GM21447 (cell line): ENCODE results near the gene MAP2K3.
"Not testable (repeated sequence)": the region's sequence is repeated elsewhere in the genome, so short reads cannot be mapped to it uniquely, and the experiment has no call there.

Experiments used
- ATAC-seq: cut with Tn5 transposase; IDR thresholded peaks from one replicate; pipeline ENCODE4 v1.9.1; 2021; ENCODE audit not compliant: unreplicated experiment

The MAP2K3 gene

DNA sequence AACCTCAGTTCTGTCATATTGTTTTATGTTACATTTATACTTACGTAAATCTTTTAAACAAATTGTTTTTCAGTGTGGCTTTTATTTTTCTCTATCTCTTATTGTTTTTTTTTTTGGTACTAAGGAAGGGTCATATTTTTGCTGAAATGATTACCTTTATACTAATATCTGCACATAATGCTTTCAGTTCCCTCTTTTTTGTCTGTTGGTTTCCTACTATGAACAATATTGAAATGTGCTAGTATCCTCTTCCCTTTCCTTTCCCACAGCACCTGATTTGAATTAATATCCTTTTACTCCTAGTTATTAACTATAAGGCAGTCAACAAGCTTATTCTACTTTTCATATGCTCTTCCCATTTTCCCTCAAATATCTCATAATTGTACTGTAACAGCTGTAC lies 43.4 kb downstream of the MAP2K3 start:
- ATAC-seq = not testable (repeated sequence)

DNA sequence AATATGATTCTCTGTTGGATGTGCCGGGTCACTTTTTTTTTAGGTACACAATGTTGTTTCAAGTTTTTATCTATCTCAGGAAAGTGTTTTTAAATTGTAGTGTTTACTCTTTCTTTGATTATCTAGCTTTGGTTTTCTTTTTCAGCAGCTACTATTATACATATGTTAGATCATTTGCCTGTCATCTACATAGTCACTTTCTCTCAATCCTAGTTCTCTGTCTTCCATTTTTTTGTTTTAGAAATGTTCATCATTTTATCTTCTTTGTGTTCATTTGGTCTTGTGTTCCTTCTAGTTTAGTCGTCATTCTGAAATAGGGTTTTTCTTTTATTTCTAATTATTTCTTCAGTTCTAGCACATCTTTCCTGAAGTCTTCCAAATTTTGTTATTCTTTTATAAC lies 44.3 kb downstream of the MAP2K3 start:
- not testable (repeated sequence) for ATAC-seq

DNA sequence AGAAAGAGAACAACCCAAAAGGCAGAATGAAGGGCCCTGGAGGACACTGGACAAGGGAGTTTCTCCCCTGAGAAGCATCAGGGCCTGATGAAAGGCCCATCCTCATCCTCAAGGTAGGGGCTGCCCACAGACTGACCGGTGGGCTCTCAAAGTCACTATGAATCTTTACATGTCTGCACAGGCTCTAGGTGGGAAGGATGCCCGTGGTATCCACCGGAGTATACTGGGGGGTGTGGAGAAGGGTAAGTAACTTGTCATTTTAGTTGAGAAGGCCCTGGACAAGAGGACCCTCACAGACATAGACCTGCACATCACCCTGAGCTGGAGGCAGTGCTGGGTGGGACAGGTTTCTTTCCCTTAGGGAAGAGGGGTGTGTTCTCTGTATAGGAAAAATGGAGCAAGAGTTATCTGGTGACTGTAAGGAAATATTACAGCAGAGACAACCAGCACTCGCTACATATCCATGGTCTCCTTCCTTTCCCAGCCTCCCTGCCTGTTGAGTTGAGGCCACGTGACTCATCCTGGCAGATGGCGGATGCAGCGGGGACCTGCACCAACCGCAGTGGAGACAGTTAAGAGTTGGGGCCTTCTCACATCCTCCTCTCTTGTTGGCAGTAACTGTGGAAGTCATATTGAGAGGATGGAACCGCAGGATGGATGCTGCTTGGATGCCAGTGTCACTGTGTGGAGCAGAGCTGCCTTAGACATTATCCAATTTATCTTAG lies 46.1 kb downstream of the MAP2K3 start:
- no peak for ATAC-seq

DNA sequence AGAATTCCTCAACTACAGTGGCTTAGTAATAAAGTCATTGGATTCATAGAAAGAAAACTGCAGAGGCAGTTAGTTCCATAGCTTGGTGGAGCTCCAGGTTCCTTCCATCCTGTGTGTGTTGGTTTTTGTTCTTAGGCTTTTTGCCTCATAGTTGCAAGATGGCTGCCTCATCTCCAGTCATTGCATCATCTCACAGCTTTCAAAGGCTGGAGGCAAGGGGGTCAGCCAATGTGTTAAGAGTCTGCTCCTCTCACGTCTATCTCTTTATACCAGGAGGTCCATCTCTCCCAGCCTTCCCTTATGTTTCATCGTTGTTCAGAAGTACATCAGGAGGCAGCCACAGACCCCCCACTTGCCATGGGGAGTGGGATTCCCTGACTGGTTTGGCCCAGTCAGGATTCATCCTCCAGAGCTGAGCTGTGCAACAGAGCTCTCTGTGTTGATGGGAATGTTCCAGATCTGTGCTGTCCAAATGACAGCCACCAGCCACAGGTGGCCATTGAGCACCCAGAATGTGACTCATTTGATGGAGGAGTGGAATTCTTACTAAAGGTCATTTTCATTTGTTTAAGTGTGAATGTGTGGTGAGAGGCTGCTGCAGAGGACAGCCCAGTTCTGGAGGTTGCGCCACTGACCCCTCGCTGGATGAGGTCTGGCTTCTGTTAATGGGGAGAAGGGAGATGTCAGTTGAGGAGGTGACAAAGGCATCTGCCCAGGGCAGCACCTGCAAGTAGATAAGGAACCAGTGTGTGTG lies 52.2 kb downstream of the MAP2K3 start:
- ATAC-seq = not testable (repeated sequence)

DNA sequence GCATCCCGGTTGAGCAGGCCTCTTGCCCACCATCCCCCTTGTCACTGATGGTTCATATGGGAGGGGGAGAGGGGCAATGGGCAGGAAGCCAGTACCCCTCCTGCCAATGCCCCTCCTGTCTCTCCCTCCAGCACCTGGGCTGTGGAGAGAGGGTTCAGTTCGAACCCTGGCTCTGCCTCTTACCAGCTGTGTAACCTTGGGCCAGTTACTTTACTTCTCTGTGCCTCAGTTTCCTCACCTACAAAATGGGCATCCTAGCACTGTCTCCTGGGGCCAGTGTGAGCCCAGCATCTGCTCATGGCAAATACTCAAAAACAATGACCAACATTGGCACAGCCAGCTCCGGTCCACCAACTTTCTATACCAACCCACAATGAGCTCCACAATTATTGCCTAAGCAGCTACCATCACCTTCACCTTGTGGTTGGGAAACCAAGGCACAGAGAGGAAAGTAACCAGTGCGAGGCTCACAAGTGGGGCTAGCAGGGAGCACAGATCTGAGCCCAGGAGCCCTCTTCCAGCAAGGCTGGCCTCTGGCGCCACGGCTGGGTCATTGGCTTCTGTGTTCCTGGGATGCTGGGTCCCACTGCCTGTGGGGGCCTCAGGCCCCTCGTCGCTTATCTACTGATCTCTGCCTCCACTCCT lies 53.6 kb downstream of the MAP2K3 start:
- ATAC-seq = not testable (repeated sequence)

DNA sequence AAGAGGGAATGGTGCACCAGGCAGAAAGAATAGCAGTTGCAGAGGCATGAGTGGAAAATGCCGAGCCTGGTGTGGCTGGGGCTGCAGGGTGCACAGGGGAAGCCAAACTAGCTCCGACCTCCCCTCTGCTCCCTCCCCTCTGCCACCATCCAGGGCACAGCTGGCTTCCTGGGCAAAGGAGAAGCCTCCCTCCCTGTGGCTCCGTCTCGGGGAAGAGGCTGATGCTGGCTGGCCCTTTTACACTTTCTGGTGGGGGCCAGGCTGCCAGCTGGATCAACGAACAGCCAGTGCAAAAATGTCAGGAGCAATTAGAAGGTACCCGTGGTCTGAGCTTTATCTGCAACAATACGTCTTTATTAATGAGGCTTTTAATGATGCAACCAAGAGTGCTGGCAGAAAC lies 54.5 kb downstream of the MAP2K3 start:
- no peak for ATAC-seq

DNA sequence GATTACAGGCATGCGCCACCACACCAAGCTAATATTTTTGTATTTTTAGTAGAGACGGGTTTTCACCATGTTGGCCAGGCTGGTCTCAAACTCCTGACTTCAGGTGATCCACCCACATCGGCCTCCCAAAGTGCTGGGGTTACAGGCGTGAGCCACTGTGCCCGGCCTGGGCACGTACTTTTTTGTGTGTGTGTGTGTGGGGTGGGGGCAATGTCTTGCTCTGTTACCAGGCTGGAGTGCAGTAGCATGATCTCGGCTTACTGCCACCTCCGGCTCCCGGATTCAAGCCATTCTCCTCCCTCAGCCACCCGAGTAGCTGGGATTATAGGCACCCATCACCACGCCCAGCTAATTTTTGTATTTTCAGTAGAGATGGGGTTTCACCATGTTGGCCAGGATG lies 55.1 kb downstream of the MAP2K3 start:
- ATAC-seq = not testable (repeated sequence)

DNA sequence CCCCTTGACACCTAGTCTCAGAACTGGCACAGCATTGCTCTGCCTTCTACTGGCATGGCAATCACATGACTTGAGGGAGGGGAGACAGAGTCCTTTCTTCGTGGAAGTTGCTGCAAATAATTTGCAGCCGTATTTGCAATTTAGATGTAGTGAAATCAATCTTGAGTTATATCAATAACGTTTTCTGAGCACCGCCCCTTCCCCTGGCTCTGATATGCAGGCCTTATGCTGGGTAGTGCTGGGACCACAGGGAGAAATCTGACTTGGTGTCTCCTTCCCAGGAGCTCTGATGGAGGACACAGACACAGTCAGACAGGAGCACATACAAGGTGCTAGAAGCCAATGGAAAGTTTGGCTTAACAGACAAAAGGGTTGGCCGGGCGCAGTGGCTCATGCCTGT lies 55.9 kb downstream of the MAP2K3 start:
- not testable (repeated sequence) for ATAC-seq

DNA sequence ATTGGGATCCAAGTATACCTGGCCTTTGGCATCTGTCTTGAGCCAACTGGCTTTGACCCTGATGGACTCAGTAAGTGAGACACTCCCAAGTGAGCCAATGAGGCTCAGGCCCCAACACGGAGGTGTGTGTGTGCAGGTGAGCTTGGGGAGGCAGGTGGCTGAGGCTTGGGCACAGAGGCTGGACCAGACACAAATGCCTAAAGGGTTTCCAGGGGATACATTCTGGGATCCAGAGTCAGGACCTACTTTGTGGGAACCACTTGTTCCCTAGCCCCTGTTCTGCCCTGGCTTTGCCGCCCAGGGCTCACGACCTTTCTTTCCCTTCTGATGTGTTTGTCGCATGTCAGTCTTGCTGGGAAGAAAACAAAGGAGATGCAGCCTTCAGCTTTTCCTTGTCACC lies 56.8 kb downstream of the MAP2K3 start:
- ATAC-seq = not testable (repeated sequence)

DNA sequence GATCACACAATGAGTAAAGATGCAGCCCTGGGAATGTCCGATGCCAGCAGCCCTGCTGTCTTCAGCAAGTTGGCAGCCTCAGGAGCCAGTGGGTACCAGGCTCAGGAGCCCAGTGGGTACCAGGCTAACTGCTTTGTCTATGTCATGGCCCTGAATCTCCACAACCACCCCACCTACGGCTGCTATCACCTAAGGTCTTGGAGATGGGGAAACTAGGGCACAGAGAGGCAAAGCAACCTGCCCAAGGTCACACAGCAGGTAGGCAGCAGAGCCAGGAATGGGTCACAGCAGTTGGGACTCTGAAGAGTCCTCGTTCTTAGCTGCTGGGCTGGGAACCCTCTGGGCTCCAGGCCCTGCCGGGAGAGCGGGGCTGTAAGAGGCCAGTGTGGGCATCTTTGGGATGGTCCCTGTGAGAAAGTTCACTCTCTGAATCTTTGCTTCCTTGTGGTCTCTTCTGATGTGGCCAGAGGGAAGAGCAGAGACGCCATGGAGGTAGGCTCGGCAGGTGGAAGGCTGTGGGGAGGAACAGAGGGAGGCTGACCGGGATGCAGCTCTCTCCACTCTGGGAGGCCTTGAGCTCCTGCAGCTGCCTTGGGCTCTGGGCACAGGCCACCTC lies 57.5 kb downstream of the MAP2K3 start:
- ATAC-seq = not testable (repeated sequence)

DNA sequence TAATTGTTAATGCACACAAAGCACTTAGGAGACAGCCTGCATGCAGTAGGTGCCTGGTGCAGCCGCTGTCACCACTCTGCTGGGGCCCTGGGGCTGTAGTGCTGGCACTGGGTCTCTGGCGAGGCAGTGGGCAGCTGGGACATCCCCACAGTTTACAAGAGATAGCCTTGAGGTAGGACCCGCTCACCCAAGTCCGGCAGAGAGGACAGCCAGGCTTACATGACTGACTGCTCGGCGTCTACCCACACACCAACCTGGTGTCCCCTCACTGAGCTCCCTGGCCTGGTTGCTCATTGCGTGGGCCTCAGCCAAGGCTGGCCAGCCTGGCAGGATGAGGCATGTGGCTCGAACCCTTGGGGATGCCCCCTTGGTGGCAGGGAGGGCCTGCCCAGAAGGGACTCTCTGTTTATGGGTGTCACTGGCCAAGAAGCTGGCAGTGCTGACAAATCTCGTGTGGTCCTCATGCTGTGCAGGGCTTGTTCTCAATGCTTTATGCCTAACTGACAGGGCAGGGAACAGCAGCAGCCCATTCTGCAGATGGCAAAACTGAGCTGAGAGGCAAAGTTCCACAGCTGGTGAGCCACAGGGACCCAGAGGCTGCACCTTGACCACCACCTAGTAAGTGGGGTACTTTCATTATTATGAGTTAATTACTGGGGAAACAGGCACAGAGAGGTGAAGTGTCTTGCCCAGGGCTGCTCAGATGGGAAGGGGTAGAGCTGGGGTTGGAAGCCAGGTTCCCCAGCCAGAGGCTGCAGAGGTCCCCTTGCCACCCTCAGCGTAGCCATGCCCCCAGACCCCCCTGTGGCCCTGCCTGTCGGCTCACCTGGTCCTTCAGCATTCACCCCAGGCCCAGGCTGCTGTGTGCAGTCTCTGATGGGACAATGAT lies 58.8 kb downstream of the MAP2K3 start:
- ATAC-seq = not testable (repeated sequence)

DNA sequence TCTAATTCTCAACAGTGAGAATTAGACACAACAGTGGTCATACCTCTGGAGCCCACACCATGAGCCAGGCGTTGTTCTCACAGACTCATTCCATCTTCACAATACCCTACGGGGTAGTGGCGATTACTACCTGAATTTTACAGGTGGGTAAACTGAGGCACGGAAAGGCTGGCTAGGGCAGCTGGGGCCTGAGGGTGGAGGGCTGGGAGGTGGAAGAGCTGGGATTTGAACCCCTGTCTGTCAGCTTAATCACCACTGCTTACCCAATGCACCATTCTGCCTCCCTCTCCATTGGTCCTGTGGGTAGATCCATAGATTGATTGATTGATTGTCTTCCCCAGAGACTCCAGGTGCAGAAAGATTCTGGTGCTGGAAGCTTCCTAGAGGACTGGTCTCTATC lies 60.3 kb downstream of the MAP2K3 start:
- ATAC-seq = not testable (repeated sequence)

DNA sequence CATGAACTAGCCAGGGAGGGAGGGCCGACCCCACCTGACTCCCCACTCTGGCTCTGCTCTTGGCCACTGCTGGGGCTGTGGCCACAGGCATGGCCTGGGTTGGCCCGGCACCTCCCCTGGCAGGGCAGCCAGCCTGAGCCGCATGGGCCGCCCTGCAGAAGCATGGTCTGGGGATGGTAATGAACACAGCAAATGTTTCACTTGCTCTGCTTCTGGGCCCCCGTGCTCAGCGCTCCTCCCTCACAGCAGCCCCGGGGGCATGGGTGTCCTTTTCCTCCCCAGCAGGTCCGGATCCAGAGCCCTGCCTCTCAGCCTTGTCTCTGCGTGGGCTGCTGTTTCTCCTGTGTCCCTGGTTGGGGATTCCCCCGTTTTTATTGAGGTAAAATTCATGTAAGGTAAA lies 60.7 kb downstream of the MAP2K3 start:
- ATAC-seq = no peak

DNA sequence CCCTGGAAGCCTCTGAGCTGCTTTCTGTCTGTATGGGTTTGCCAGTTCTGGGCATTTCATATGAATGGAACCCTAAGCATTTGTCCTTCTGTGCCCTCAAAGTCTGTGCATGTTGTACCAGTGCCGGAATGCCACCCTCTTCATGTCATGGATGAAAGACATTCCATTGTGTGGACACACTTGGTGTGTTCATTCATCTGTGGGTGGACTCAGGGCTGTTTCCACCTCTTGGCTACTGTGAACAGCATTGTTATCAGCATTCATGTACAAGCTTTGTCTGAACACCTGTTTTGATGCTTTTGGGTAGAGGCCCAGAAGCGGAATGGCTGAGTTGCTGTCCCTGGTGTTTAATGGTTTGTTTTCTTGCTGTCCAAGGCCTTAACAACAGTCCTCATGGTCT lies 61.6 kb downstream of the MAP2K3 start:
- ATAC-seq = not testable (repeated sequence)

DNA sequence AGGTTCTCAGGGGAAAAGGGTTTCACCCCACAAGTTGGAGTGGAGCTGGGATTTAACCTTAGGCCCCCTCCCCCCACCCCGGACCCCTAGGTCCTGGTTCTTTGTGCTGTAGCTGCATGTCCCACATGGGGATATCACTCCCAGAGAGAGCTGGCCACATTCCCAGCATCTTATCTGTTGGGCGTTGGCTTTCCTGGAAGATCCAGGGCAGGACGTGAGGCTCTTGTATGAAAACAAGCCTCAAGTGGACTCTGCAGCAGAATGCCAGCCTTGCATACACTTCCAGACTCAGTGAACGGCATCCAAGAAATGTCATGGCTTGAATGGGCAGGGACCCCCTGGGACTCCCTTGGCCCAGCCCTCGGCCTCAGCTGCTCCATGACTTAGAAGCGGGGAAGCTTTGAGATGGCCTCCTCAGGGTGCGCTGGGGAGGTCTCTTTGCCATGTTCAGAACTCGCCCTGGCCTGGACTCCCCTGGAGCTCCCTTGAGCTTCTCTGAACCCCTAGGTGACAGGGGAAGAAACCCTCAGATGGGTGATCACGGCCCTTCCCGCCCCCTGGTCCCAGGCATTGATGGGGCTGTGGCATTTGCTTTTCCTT lies 62.2 kb downstream of the MAP2K3 start:
- ATAC-seq = not testable (repeated sequence)

DNA sequence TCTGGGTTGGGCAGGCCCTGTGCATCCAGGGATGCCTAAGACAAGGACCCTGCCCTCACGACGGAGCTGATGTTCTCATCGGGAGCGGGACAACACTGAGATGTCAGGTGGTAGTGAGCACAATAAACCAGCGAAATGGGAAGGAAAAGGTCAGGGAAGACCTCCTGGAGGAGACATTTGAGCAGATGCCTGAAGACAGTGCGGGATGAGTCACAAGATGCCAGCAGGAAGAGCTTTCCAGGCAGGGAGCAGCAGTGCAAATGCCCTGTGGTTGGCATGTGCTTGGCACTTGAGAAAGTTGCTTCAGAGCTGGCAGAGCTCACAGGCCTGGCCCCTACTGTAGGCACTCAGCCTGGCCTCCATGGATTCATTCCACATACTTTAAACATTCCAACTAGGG lies 63.1 kb downstream of the MAP2K3 start:
- not testable (repeated sequence) for ATAC-seq

DNA sequence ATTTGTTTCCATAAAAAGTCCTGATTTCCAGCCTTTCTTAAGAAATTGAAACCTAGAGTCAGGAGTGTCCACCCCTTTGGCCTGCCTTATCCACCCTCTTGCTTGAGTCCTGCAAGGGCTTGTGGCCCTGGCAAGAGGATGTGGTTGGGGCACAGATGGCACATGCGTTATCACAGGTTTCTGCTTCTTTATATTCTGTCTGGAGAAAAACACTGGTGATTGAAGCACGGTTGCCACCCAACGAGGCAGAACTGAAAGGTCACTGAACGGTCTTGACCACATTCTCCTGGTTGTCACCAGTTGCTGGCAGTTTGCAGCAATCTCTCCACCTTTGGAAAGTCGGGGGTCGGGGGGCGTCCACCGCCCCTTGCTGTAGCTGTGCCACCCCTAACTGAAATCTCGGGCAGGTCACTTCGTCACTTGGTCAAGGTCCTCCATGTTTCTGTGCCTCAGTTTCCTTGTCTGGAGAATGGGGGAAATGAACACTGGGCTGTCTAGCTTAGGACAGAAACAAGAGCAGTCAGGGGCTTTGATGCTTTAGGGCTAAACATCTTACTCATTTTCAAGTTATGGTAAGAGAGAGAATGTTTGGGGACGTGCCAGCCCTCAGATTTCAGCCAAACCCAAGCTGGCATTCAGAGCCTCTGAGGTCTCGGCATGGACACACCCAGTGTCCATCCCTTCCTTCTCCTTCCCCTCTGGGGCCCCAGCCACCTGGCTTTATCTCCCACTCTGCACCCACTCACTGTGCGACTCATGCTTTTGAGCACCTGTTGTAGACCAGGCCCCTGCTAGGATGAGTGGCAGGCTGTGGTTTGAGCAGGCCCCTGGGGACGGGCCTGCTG lies 63.8 kb downstream of the MAP2K3 start:
- ATAC-seq = peak; percentile 70

DNA sequence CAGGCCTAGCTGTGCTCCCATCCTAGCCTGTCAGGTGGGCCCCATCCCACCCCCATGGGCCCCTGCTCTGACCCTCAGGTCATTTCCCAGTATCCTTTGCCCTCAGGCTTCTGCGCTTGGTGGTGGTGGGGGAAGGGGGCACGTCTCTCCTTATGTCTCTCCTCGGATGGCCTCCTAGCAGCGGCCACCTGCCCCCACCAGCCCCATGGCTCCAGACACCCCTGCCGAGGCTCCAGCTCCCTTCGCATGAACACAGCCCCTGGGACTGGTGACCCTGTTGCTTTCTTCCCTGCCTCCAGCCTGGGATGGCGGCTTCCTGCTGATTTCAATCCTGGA lies 64.4 kb downstream of the MAP2K3 start:
- ATAC-seq = not testable (repeated sequence)

DNA sequence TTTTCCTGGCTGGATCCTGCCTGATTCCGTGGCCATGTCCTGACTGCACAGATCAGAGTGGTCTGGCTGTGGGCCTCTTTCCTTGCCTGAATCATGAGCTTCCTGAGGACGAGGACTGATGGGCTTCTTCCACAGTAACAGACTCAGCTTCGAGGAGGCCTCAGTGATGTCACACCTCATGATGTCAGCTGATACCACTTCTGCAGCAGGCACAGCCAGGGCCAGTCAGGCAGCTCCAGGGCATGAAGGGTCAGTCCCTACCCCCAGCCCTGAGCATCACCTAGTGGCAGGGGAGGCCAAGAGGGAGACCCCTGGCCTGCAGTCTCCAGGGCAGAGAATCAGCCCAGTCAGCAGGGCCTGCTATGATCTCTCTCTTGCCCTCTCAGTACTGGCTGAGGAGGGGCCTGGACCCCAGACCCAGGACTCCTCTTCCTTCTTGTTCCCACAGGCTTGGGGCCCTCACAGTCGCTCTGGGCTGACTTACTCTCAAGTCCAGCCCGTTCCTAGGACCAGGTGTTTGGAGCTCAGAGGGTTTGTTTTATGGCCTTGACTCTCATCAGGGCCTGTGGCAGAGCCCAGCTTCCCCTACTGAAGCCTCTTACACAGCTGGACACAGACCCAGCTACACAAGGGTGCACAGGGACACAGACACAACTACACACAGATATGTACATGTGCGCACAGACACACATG lies 65.0 kb downstream of the MAP2K3 start:
- not testable (repeated sequence) for ATAC-seq
